Measurements from ENCODE around the gene PALM.

PALM gene

DNA sequence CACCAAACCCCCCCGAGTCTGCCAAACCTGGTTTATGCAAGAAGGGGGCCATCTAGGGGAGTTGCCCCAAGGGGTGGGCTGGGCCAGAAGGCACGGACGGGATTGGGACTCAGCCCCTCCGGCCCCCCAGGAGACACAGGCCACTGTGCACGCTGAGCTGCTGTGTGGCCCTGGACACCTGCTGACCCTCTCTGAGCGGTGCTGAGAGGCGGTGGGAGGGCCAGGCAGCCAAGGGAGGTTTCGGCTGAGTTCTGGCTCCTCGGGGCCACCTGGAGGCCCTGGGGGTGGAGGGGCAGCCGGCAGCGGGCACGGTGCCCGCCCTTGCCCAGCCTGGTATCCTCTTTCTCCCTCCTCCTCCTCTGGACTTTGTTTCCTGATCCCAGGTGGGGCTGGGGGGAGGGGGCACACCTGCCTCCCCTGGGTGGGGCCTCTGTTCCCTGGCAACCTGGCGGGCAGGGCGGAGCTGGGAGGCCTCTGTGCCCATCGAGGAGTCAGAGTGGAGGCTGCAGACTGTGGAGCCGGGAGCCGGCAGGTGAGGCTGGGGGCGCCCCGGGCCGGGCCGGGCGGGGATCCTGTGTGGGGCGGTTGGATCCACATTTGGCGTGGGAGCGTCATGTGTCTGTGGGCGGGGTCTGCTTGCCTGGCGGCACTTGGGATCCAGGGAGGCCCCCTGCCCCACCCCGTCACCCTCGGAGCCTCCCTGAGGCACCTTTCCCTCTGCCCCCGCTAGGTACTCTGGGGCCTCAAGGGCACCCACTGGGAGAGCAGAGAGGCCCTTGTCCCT is 42.1 kb downstream of the PALM start, which contains the start of gene MISP:
Gene MISP (plus strand): TSS at position 473 of the 784 bp plus-strand sequence. CDS start 5,835 bp downstream, outside the sequence.
- DNase-seq (ENCODE audit: low spot score) = no peak

DNA sequence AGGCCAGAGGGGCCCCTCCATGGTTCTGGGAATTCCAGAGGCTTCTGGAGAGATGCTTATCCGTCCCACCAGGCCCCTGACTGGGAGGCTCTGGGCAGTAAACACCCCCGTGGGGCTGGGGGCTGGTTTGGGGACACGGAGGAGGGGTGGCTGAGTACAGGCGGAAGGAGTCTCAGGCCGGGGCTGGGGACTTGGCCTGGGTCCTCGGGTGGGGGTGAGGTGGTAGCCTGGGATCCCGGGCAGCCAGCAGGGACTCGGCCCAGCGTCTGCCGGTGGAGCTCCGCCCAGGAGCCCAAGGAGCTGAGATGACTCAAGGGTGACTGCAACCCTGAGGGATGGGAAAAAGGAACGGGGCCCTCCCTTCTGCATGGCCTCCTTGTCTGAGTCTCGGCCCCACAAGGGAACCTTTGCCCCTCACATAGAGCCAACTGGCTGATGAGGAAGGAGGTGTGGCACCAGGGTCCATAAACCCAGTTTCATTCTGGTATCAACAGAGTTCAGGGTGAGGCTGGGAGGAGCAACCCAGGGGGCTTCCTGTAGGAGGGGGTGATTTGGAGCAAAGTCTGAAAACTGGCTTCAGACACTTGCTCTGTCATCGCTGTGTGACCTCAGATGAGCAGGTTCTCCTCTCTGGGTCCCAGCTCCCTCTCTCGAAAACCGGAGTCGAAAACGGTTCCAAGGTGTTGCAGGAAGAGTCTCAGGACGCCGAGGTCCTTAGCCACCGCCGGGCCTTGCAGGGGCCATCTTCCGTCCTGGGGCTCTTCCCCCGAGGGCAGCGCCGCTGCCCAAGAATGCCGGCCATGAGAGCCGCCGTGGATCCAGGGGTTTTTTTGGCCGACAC is 43.0 kb downstream of the PALM start:
- no peak for DNase-seq (ENCODE audit: low spot score)

DNA sequence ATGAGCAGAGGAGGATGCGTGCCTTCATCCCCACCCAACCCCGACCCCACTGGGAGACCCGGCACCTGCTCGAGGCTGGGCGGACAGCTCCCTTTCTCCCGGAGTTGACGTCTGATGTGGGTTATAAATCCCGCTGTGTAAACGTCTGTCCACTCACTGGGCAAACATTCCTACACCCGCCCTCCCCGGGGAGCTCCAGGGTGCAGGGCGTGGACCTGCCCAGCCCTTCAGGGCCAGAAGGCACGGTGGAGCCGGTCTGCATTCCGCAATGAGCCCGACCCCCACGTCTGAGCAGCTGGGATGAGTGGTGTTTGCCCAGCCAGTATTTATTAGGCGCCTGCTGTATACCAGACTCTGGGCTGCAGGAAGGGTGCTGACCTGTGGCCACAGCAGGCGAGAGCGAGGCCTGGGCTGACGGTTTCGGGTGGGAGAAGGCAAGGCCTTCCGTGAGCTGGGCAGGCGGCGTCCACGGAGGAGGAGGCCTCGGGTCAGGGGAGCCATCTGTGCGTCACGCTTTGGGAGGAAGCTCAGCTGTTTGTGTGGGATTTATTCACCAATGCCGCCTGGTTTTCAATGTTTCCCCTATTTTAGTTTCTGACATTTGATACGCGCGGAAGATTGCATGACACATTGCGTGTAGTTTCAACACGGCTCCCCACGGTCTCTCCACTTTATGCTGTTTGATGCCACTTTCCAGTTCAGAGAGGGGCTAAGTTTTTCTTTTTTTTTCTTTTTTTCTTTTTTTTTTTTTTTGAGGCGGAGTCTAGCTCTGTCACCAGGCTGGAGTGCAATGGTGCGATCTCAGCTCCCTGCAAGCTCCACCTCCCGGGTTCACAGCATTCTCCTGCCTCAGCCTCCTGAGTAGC is 44.1 kb downstream of the PALM start:
- DNase-seq (ENCODE audit: low spot score) = no peak

DNA sequence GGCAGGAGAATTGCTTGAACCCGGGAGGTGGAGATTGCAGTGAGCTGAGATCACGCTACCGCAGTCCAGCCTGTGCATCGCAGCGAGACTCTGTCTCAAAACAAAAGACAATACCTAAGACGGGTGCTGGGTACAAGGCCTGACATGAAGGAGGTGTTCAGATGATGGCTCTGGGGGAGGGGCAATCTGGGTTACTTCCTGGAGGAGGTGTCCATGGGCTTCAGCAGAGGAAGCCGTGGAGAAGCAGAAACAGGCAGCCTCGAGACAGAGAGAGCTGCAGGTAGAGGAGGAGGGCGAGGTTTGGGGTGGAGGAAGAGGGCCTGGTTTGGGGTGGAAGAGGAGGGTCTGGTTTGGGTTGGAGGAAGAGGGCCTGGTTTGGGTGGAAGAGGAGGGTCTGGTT is 45.8 kb downstream of the PALM start:
- no peak for DNase-seq (ENCODE audit: low spot score)

DNA sequence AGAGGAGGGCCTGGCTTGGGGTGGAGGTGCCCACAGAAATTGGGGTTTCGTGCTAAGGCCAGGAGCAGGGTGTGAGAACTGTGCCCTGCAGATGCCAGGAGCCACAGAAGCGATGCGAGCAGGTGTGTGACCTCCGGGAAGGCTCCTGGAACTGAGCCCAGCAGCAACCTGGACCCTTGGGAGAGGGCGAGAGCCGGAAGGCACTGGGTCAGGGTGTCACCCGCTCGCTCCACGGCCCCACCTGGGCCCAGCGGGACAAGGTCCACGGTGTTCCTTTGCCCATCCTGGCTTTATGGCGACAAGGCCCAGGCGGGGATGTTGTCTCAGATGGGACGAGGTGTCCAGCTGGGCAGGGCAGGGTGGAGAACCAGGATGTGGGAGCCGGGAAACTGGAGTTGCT is 46.3 kb downstream of the PALM start:
- DNase-seq (ENCODE audit: low spot score) = no peak

DNA sequence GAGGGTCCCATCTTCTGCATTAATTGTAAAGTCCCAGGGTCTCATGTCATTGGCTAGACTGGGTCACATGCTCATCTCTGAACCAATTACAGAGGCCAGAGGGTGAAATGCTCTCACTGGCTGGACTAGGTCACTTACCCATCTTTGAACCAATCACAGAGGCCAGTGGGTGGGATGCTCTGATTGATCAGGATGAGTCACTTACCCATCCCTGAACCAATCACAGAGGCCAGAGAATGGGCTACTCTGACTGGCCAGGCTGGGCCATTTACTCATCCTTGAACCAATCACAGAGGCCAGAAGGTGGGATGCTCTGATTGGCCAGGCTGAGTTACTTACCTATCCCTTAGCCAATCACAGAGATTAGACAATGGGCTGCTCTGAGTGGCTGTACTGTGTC is 47.5 kb downstream of the PALM start:
- peak; percentile 74 for DNase-seq (ENCODE audit: low spot score)

DNA sequence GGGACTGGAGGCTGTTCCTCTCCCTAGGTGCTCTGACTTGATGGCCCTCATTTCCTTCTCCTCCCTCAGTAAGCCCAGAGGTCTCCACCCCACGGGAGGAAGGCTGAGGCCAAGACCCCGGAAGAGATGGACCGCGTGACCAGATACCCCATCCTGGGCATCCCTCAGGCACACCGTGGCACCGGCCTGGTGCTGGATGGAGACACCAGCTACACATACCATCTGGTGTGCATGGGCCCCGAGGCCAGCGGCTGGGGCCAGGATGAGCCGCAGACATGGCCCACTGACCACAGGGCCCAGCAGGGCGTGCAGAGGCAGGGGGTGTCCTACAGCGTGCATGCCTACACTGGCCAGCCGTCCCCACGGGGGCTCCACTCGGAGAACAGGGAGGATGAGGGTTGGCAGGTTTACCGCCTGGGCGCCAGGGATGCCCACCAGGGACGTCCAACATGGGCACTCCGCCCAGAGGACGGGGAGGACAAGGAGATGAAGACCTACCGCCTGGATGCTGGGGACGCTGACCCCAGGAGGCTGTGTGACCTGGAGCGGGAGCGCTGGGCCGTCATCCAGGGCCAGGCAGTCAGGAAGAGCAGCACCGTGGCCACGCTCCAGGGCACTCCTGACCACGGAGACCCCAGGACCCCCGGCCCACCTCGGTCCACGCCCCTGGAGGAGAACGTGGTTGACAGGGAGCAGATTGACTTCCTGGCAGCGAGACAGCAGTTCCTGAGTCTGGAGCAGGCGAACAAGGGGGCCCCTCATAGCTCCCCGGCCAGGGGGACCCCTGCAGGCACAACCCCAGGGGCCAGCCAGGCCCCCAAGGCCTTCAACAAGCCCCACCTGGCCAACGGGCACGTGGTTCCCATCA is 48.3 kb downstream of the PALM start:
- no peak for DNase-seq (ENCODE audit: low spot score)

DNA sequence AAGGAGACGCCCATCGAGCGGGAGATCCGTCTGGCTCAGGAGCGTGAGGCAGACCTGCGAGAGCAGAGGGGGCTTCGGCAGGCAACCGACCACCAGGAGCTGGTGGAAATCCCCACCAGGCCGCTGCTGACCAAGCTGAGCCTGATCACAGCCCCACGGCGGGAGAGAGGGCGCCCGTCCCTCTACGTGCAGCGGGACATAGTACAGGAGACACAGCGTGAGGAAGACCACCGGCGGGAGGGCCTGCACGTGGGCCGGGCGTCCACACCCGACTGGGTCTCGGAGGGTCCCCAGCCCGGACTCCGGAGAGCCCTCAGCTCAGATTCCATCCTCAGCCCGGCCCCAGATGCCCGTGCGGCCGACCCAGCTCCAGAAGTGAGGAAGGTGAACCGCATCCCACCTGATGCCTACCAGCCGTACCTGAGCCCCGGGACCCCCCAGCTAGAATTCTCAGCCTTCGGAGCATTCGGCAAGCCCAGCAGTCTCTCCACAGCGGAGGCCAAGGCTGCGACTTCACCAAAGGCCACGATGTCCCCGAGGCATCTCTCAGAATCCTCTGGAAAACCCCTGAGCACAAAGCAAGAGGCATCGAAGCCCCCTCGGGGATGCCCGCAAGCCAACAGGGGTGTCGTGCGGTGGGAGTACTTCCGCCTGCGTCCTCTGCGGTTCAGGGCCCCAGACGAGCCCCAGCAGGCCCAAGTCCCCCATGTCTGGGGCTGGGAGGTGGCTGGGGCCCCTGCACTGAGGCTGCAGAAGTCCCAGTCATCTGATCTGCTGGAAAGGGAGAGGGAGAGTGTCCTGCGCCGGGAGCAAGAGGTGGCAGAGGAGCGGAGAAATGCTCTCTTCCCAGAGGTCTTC is 49.3 kb downstream of the PALM start:
- no peak for DNase-seq (ENCODE audit: low spot score)

DNA sequence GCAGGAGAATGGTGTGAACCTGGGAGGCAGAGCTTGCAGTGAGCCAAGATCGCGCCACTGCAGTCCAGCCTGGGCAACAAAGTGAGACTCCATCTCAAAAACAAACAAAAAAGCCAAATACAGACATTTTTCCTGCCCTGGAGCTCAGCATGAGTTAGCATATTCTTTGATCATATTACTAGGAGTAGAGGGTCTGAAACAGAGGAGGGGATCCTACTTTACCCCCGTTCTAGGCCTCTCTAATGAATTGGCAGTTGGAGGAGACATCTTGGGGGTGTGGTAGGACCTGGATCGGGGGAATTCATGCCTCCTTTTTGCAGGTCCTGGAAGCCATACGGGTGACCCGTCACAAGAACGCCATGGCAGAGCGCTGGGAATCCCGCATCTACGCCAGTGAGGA is 54.4 kb downstream of the PALM start:
- no peak for DNase-seq (ENCODE audit: low spot score)

DNA sequence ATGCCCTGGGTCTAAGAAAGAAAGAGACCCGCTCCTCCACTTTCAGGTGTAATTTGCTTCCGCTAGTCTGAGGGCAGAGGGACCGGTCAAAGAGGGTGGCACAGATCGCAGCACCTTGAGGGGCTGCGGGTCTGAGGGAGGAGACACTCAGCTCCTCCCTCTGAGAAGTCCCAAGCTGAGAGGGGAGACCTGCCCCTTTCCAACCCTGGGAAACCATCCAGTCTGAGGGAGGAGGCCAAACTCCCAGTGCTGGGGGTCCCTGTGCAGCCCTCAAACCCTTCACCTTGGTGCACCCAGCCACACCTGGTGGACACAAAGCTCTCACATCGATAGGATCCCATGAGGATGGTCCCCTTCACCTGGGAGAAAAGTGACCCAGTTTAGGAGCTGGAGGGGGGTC is 55.1 kb downstream of the PALM start:
- DNase-seq (ENCODE audit: low spot score) = no peak

DNA sequence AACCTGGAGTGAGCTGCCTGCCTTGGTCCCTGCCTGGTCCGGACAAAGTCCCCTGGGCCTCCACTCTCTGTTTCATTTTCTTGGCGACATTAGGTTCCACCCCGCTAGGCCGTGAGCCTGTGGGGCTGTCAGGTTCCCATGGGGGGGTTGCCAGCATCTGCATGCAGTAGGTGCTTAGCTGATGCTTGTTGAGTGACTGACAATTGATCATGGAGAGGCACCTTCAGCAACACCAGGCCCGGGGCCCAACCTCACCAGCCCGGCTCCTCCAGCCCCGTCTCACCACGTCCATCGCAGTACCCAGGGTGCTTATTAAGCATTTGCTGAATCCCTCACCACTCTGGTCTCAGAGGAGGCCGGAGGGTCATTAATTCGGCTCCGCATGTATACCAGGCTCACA is 55.6 kb downstream of the PALM start:
- DNase-seq (ENCODE audit: low spot score) = no peak

DNA sequence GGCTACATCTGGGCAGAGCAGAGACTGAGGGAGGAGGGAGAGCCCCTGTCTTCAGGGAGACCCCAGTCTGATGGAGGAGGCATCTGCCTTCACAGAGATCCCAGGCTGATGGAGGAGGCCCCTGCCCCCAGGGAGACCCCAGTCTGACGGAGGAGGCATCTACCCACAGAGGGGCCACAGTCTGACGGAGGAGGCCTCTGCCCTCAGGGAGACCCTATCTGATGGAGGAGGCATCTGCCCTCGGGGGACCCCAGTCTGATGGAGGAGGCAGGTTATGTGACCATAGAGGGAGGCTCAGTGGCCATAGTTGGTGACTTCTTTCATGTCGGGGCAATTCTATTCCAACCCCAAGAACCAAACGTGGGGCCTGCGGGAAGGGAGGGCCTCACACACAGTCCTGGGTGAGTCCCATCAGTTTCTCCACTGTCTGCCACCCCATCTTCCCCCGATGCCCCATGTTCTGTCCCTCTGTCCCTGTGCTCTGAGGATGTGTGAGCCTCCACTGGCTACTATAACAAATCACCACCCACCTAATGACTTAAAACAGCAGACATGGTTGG is 56.5 kb downstream of the PALM start:
- DNase-seq (ENCODE audit: low spot score) = no peak

DNA sequence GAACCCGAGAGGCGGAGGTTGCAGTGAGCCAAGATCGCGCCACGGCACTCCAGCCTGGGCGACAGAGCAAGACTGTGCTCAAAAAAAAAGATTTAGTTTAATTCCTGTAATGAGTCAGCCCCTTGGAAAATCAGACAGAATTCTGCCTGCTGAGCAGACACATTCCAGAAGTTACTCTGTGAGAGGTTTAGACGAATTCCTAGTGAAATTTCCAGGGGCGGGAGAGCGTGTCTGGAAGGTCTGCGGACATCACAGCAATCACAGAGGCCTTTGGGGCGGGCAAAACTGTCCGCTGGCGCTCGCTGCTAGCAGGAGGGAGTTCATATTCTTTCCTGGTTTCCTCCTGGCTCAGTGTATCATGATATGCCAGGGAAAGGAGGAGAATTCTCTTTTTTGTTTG is 59.7 kb downstream of the PALM start:
- DNase-seq (ENCODE audit: low spot score) = no peak

DNA sequence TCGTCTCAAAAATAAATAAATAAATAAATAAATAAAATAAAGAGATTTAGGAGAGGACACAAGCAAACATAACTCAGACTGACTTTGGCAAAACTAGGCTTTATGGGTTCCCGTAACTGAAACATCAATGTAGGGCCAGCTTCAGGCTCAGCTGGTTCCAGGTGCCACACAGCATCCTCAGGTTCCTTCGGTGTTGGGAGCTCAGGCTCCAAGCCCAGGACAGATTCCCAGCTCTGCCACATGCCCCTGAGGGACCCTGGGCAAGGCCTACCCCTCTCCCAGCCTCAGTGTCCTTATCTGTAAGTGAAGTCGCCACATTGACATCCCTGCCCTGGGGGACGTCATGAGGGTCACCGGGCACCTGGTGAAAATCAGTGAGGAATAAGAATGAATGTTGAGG is 60.9 kb downstream of the PALM start:
- DNase-seq (ENCODE audit: low spot score) = no peak

DNA sequence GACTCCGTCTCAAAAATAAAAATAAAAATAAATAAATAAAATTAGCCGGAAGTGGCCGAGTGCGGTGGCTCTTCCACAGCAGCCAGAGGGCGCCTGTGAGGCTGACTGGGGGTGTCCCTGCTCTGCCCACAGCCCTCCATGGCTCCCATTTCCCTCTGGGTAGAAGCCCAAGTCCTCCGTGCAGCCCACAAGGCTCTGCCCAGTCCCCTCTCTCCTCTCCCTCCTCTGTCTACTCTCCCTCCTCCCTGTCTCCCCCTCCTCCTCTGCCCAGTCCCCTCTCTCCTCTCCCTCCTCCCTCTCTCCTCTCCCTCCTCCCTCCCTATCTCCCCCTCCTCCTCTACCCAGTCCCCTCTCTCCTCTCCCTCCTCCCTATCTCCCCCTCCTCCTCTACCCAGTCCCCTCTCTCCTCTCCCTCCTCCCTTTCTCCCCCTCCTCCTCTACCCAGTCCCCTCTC is 62.6 kb downstream of the PALM start:
- peak; percentile 60 for DNase-seq (ENCODE audit: low spot score)

DNA sequence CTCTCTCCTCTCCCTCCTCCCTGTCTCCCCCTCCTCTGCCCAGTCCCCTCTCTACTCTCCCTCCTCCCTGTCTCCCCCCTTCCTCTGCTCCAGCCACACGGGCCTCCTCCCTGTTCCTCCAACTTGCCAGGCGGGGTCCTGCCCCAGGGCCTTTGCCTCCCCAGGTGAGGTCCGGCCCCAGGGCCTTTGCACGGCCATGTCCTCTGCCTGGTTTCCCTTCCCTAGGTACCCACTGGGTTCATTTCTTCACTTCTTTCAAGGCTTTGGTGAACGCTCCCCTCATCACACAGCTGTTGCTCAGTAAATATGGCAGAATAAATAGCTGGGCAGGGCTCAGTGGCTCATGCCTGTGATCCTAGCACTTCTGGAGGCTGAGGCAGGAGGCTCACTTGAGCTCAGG is 63.3 kb downstream of the PALM start:
- DNase-seq (ENCODE audit: low spot score) = no peak

DNA sequence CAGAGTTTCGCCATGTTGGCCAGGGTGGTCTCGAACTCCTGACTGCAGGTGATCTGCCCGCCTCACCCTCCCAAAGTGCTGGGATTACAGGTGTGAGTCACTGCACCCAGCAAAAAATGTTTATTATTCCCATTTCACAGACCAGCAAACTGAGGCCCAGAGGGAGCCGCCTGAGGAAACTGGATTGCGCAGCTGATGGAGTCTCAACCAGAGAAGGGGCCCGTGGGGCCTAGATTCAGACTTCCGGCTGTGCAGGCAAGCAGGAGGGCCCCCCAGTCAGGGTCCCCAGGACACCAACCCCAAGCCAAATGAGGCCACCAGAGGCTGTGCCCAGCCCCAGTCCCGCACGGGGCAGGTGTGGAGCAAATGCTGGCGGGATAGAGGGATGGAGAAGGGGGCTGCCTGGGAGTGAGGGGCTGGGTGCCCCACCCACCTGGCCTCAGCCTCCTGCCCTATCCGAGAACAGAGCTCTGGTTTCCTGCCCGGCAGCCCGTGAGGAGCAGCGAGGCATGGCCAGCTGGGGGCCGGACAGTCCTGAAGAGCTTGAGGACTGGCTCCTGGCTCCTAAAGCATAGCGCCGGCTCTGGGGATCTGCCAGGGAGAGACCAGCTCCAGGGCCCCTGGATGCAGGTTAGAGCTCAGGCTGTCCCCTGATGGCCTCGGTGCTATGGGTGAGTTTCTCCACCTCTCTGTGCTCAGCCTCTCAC is 64.1 kb downstream of the PALM start:
- no peak for DNase-seq (ENCODE audit: low spot score)

DNA sequence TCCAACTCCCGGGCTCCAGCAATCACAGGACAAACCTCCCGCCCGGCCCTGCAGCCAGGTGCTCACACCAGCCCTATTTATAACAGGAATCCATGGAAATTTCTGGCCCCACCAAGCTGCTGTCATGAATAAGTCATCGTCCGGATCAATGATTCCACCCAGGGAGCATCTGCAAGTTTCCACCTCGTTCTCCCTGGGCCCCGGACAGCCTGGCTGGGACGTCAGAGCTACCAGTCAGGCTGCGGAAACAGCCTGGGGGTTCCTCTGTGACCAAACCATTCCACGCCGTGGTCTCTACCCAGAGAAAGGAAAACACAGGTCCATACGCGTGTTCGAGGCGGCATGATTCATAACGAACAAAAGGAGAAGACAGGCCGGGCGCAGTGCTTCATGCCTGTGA is 67.8 kb downstream of the PALM start:
- no peak for DNase-seq (ENCODE audit: low spot score)
